GM18868 (cell line): ENCODE results near the gene GPRIN2.
"Not testable (repeated sequence)": the region's sequence is repeated elsewhere in the genome, so short reads cannot be mapped to it uniquely, and the experiment has no call there.

Experiments
- ATAC-seq: cut with Tn5 transposase; IDR thresholded peaks from one replicate; pipeline ENCODE4 v1.9.1; 2021; ENCODE audit warnings: mild to moderate bottlenecking, moderate library complexity; ENCODE audit not compliant: unreplicated experiment

The GPRIN2 gene

DNA sequence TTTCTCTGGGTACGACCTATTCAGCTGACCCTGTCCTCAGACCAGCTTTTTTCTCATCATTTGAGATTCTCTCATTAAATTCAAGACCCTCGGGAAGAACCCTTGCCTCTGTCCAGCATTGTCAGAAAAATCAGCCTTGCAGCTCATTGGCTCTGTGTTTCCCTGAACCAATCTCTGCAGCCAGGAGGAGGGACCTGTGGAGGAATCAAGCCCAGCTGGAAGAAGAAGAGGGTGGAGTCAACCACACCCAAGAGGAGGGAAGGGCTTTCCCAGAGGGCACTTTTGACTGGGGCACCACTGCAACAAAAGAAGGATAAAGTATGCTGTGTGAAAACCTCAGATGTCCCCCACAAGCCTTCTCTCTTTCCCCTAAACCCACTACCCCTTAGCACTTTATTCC, 14.2 kb upstream of the GPRIN2 start:
- not testable (repeated sequence) for ATAC-seq

GRCh38 chr10:46567151-46567550, 10.7 kb upstream of the GPRIN2 start:
- ATAC-seq = not testable (repeated sequence)

DNA sequence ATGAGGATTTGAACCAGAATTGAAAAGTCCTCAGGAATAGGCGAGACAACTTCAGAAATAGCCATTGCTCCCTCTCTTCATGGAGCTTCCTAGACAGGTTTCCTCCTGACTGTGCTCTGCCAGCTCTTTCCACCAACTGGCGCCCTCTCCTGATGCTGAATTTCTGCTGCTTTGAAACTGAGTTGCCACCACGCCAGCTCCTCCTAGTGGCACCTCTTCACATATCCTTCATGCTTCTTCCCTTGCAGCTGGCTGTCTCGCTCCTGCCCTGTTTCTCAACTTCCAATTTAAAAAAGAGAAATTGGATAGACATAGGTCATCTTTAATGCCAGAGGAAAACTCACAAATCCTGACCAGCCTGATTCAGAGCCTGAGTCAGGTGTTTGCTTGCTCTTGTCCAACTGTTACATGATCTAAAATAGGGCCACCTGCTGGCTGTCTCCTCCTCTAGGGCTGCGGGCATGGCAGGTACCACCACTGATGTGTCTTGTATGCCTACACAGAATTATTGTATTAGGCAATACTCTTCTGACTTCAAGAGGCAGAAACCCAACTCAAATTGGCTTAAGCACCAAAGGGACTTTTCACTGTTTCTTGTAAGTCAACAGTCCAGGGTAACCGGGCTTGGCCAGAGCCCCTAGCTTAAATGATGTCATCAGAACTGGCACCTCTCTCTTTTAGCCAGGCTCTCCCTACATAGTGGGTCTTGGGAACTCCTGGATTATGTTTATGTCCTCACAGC, 9.3 kb upstream of the GPRIN2 start:
- ATAC-seq = peak; percentile 92

DNA sequence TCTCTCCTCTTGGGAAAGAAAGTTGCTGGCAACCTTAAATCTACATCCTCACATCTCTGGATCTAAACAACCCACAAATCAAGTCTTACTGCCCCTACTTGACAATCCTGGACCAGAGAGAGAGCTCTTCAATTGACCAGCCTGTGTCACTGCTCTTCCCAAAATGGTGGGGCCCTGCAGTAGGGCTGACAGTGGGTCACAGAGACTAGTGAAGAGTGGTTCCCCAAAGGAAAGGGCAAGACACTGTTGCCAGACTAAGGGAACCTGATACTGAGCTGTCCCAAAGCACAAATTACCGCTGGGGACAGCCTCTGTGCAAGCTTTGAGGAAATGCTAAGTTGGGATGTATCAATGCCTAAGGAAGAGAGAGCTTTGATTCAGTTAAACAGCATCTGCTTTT, 4.5 kb upstream of the GPRIN2 start:
- no peak for ATAC-seq

DNA sequence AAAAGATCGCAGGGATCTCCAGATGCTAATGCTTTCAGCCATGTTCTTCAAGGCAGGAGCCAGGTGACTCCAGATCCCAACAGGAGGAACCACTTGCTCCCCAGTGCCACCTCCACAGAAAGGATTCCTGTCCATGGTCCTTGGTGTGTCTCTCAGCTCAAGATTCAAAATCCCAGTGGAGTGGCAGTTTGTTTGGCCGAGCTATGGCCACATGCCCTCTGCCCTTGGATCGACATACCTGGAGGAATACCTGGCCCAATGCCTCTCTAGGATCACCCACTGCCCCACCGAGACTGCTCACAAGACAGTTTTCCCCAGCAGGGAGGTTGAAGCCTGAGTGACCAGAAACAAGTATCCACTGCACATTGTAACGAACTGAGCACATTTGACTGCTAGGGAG, 3.9 kb upstream of the GPRIN2 start:
- ATAC-seq = no peak

GRCh38 chr10:46559231-46559671, 2.8 kb upstream of the GPRIN2 start:
- no peak for ATAC-seq

- ATAC-seq = no peak
Observed at GRCh38 chr10:46558392-46559185, 2.1 kb upstream of the GPRIN2 start.

DNA sequence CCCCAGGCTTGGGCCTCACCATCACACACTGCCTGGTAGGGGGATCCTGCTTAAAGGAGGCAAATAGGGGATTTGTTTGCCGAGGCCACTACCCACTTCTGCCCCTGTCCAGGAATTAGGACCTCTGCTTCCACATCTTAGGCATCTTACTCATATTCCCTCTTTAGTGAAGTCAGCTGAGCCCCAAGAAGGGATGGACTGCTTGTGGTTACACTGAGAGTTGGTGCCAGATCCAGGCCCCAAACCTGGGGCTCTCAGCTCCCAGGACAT, 1.6 kb upstream of the GPRIN2 start:
- ATAC-seq = no peak

GRCh38 chr10:46557319-46558121, 1.1 kb upstream of the GPRIN2 start:
- ATAC-seq = no peak

- ATAC-seq = no peak
Observed at GRCh38 chr10:46555713-46556514, 544 bp downstream of the GPRIN2 start.

GRCh38 chr10:46555366-46555712, 1.1 kb downstream of the GPRIN2 start:
- no peak for ATAC-seq

GRCh38 chr10:46554166-46554781, 2.2 kb downstream of the GPRIN2 start:
- no peak for ATAC-seq

DNA sequence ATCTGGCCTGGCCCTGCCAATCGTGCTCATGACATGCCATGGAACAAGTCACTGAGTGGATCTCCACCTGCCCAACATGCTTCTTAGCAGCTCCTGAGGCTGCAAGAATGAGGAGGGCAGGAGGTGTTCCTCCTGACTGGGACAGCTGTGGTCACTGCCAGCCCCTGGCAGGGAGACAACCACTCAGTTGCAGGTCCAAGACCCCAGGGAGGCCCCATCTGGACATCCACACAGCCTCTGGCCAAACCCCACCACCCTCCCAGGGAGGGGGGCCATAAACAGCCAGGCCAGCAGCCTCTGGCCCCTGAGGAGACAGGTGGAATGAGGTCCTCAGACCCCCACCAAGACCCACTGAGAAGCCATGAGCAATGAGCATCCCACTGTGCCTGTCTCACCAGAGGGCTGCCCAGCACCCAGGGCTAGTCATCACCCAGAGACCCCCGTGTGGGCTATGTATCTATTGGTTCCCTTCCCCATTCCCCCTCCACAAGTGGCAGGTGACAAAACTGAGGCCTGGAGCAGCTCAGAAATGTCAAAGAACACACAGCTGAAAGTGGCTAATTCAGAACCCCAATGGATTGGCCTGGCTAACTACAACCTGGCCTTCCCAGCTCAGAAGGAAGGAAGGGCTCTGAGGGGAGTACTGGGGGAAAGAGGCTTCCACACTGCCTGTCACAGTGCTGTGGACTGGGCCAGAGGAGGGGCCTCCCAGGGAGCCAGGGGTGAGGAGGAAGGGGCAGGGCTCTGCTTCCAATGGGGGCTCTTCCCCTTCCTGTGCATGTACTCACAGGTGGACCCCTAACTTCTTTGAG, 3.0 kb downstream of the GPRIN2 start:
- no peak for ATAC-seq

DNA sequence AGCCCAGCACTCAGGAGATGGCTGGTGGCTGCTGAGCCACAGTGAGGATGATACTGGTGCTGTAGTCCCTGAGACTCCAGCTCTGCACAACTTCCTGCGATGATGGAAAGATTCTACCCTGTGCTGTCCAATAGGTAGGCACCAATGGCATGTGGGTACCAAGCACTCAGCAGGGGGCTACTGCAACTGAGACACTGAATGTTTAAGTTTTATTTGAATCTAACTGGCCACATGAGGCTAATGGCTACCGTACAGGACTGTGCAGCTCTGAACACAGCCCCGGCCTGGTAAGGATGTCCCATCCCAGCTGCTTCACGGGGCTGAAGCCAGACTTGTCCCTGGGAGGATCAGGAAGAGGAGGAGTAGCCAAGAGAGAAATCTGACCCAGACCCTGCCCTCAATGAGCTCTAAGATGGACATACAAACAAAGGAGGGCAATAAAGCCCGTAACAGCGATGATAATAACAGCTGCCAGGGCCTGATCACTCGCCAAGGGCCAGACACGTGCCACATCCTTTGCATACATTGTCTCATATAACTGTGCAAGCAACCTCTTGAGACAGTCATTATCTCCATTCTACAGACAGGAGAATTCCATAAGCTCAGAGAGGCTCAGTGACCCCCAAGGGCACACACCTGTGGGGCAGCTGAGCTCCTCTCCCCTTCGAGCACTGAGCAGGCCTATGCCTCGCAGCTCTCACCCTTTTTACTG, 3.8 kb downstream of the GPRIN2 start:
- no peak for ATAC-seq

DNA sequence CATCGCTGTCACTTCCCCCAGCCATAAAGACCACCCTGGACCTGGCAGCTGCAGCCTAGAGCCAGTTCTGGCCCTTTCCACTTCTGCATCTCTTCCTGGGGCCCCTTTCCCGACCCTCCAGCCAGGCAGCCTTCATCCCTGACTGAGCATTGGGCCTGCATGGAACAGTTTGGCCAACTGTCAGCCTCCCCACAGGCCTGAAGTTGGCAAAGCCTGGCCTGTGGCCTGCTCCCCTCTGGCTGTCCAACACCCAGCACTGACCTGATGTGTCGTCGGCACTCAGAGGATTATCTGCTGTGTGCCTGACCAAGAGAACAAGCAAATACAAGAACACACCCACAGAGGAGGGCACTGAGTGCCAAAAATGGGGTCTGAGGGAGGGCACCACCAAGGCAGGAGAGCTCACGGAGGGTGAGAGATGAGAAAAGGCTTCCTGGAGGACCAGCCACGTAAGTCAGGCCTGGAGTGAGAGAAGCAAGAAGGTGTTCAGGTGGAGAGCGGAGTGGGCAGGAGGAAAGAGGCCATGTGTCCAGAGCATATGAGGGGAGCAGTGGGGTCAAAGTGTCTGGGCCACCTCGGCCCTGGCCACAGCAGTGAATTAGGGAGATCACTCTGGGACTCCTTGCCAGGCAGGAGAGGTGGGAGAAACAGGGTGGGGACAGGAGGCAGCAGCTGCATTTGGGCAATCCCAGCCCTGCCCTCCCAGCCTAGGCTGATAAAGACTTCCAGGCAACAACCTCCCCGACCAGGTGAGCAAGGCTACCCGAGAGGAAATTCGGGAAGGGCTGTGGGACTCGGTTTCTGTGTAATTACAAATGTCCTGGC, 4.5 kb downstream of the GPRIN2 start:
- no peak for ATAC-seq

DNA sequence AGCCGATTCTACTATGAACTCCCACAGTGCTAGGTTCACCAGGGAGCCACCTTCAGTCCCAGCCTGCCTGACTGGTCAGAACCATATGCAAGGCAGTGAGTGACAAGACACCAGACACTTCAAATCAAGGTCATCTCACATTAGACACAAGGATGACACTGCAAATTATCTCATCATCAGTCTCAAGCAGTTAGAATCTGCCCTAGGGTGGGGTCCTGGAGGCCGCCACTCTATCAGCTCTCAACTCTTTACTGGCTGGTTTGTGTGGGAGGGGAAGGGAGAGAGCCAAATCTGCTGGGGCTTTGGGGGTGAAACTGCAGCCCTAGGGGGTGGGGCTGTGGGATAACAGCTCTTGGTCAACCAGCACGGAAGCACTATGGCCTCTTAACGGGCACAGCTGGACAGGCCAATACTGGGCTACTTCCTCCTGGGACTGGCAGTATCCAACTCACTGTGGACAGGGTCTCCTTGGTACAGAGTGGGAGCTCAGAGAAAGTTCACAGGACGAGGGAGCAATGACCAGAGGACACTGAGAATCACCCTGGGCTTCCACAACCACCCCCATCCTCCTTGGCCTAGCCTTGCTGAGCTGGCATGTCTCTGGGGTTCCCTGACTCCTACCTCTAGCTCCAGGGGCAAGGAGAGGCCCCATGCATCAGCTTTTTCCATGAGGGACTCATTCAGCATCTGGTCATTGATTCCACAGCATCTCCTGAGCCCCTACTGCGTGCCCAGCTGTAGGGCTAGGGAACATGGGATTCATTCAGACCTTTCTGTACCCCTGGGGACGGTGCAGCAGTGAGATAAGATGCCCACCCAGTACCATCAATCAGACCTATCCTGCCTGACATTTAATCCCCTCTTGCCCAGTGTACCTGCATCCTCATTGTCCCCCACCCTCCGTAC, 5.4 kb downstream of the GPRIN2 start:
- no peak for ATAC-seq

DNA sequence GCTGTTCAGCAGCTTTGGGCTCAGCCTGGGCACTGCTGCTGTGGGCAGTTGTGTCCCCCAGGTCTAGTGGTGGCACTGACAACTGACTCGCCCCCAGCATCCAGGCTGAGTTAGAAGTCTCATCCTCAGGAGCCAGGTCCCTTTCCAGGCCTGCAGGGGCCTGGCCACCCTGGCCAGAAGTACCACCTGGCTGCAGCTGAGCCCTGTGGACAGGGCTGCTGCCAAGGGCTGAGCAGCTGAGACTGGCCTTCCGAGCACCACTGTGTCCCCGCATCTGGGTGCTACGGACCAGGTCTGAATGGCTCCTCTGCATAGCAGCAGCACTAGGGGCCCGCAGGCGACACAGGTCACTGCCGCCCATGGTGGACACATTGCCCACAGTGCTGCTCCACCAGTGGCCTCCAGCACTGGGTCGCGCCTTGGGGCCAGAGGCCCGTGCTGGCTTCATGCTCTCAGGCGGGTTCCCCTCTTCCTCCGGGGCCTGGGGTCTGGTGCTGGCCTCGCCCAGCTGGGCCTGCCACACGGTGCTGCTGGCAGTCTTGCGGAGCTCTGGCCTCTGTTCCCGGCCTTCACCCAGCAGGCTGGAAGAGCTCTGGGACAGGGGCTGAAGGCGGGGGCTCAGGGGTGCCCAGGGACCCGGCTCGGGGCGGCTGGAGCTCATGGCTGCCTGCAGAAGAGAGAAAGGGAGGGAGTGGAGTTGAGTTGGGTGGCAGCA, 6.2 kb downstream of the GPRIN2 start:
- ATAC-seq = no peak
